CD8-positive, alpha-beta memory T cell (primary cell): ENCODE measurements around the gene FLCN. TPM values are rescaled to one million over a fixed set of nuclear protein-coding genes. Genes with fewer than 3 reads are reported as not detected.

Experiments
- polyA plus RNA-seq: library from polyadenylated mRNA; unstranded; fragments of 300-500 nt; fragmentation: Illumina TruSeq; gene quantifications from one replicate; pipeline ENCODE4 v1.2.3, GENCODE V29; 2021
- total RNA-seq, 2 experiments: library from RNA; stranded (reverse); gene quantifications; one replicate each; pipeline ENCODE4 v1.2.3, GENCODE V29; 2021

Gene FLCN
- total and polyA plus RNA-seq, 3 experiments from 2014 or later, result 3.8 to 30.7 (median 26.9) TPM

Other genes with a start within 250 kb of the FLCN start
- 100 to 1,000 TPM; 174 to 184 TPM for gene MPRIP, start 194.7 kb downstream of the FLCN start, total RNA-seq
- gene MPRIP, start 194.7 kb downstream of the FLCN start, polyA plus RNA-seq, result 40.3 TPM
- 10 to 100 TPM; 26.5 to 28.4 TPM for gene PLD6, start 30.8 kb downstream of the FLCN start, total RNA-seq
- 6.9 TPM for gene PLD6, start 30.8 kb downstream of the FLCN start, polyA plus RNA-seq
- 100 to 1,000 TPM; 132 to 137 TPM for gene COPS3, start 44.1 kb upstream of the FLCN start, total RNA-seq
- 86.3 TPM for gene COPS3, start 44.1 kb upstream of the FLCN start, polyA plus RNA-seq
- gene NT5M, start 66.2 kb upstream of the FLCN start, total RNA-seq, result 1 to 10 TPM; 5.4 to 6.6 TPM
- 3.0 TPM for gene NT5M, start 66.2 kb upstream of the FLCN start, polyA plus RNA-seq
- 10 to 100 TPM; 13.5 to 13.8 TPM for gene MED9, start 239.8 kb upstream of the FLCN start, total RNA-seq
- gene MED9, start 239.8 kb upstream of the FLCN start, polyA plus RNA-seq, result 17.9 TPM